HUES64 (cell line): Measurements from ENCODE around the gene ZNF518A.

Experiments
- H3K27ac ChIP-seq: 2 replicates; pipeline ENCODE4 v1.7.0; 2013; ENCODE audit warnings: low read depth, low read length, inconsistent platforms
- H3K27me3 ChIP-seq: 2 replicates; pipeline ENCODE4 v1.6.1; 2013; ENCODE audit warnings: mild to moderate bottlenecking, low read length; ENCODE audit not compliant: insufficient read depth
- H3K36me3 ChIP-seq: 2 replicates; pipeline ENCODE4 v1.6.1; 2013; ENCODE audit warnings: mild to moderate bottlenecking, low read length; ENCODE audit not compliant: insufficient read depth
- H3K4me1 ChIP-seq: 2 replicates; pipeline ENCODE4 v1.6.1; 2013; ENCODE audit warnings: mild to moderate bottlenecking, low read length, moderate library complexity; ENCODE audit not compliant: insufficient read depth
- H3K4me3 ChIP-seq: 2 replicates; pipeline ENCODE4 v1.5.1; 2013; ENCODE audit warnings: mild to moderate bottlenecking, low read length, moderate library complexity
- H3K9ac ChIP-seq: 2 replicates; pipeline ENCODE4 v1.6.1; 2013; ENCODE audit warnings: mild to moderate bottlenecking, low read depth, low read length
- H3K9me3 ChIP-seq: 2 replicates; pipeline ENCODE4 v1.6.1; 2013; ENCODE audit warnings: low read depth, low read length; ENCODE audit not compliant: insufficient read depth
- WGBS: fragments of 150-250, 120-280 bp; methylation state at CpG from one replicate; pipeline ENCODE4 v1.1.7; 2013; ENCODE audit warnings: missing lambda C conversion rate; 5-methylcytosine and 5-hydroxymethylcytosine counted together

Gene ZNF518A

GRCh38 chr10:96097865-96098264, 32.2 kb upstream of the ZNF518A start:
- H3K27ac ChIP-seq, result no peak overlapping the region
- no peaks in the 10 kb centered on the region for H3K9me3 ChIP-seq
- H3K4me3 ChIP-seq, result no peak overlapping the region
- no peaks in the 10 kb centered on the region for H3K36me3 ChIP-seq
- H3K4me1 ChIP-seq, result no peaks in the 10 kb centered on the region
- 99% methylated on average over 2 of the region's 3 CpGs for WGBS
- no peak overlapping the region for H3K9ac ChIP-seq
- H3K27me3 ChIP-seq, result no peaks in the 10 kb centered on the region

- Histone ChIP-seq H3K4me3 (no peak overlapping the region), H3K27ac (no peak overlapping the region), H3K9me3 (no peaks in the 10 kb centered on the region), H3K27me3 (no peaks in the 10 kb centered on the region), H3K36me3 (no peaks in the 10 kb centered on the region), H3K4me1 (no peaks in the 10 kb centered on the region), H3K9ac (no peak overlapping the region)
- WGBS, result 75% methylated on average over 3 of the region's 3 CpGs
Measured at GRCh38 chr10:96107623-96108038, 22.5 kb upstream of the ZNF518A start.

- H3K4me1 ChIP-seq, result no peaks in the 10 kb centered on the region
- 94% methylated on average over 7 of the region's 7 CpGs for WGBS
- H3K27ac ChIP-seq, result no peak overlapping the region
- H3K4me3 ChIP-seq, result no peak overlapping the region
- no peaks in the 10 kb centered on the region for H3K27me3 ChIP-seq
- no peaks in the 10 kb centered on the region for H3K9me3 ChIP-seq
- H3K36me3 ChIP-seq, result no peaks in the 10 kb centered on the region
- no peak overlapping the region for H3K9ac ChIP-seq
Measured at GRCh38 chr10:96112531-96112930, 17.6 kb upstream of the ZNF518A start.

- Histone ChIP-seq H3K4me1 (no peaks in the 10 kb centered on the region), H3K27ac (no peak overlapping the region), H3K27me3 (no peaks in the 10 kb centered on the region), H3K36me3 (no peaks in the 10 kb centered on the region), H3K4me3 (no peak overlapping the region), H3K9me3 (no peaks in the 10 kb centered on the region), H3K9ac (no peak overlapping the region)
- 95% methylated on average over 21 of the region's 21 CpGs for WGBS
Measured at GRCh38 chr10:96118604-96119450, 11.3 kb upstream of the ZNF518A start.

- H3K27me3 ChIP-seq, result no peaks in the 10 kb centered on the region; the same call in 1 of the 2 replicates
- H3K4me1 ChIP-seq, result peaks cover 15% of the 10 kb centered on the region
- no peak overlapping the region for H3K27ac ChIP-seq
- no peaks in the 10 kb centered on the region for H3K9me3 ChIP-seq
- no peak overlapping the region for H3K9ac ChIP-seq
- no peaks in the 10 kb centered on the region for H3K36me3 ChIP-seq
- no peak overlapping the region for H3K4me3 ChIP-seq
Measured at GRCh38 chr10:96122824-96123223, 7.3 kb upstream of the ZNF518A start.

- peak overlapping the region; percentile 70 for H3K9ac ChIP-seq
- no peaks in the 10 kb centered on the region; the same call in 1 of the 2 replicates for H3K27me3 ChIP-seq
- H3K27ac ChIP-seq, result peak overlapping the region; percentile 75
- no peaks in the 10 kb centered on the region for H3K36me3 ChIP-seq
- peaks cover 15% of the 10 kb centered on the region for H3K4me1 ChIP-seq
- H3K9me3 ChIP-seq, result no peaks in the 10 kb centered on the region
- H3K4me3 ChIP-seq, result peak overlapping the region; percentile 63
- 8% methylated on average over 4 of the region's 4 CpGs for WGBS
Measured at GRCh38 chr10:96124230-96125141, 5.6 kb upstream of the ZNF518A start.

GRCh38 chr10:96125142-96125515, 5.0 kb upstream of the ZNF518A start:
- peak overlapping the region; percentile 63 for H3K4me3 ChIP-seq
- WGBS, result 80% methylated on average over 2 of the region's 2 CpGs
- H3K4me1 ChIP-seq, result peaks cover 15% of the 10 kb centered on the region
- H3K36me3 ChIP-seq, result no peaks in the 10 kb centered on the region
- no peaks in the 10 kb centered on the region for H3K9me3 ChIP-seq
- H3K9ac ChIP-seq, result no peak overlapping the region
- H3K27me3 ChIP-seq, result no peaks in the 10 kb centered on the region; the same call in 1 of the 2 replicates
- no peak overlapping the region for H3K27ac ChIP-seq

- Histone ChIP-seq H3K9me3 (no peaks in the 10 kb centered on the region), H3K4me3 (peak overlapping the region; percentile 89), H3K27me3 (no peaks in the 10 kb centered on the region; the same call in 1 of the 2 replicates), H3K36me3 (peaks cover 29% of the 10 kb centered on the region), H3K4me1 (peaks cover 12% of the 10 kb centered on the region), H3K9ac (peak overlapping the region; percentile 99), H3K27ac (peak overlapping the region; percentile 99)
- 1% methylated on average over 41 of the region's 42 CpGs for WGBS
Measured at GRCh38 chr10:96130326-96130995, 364 bp downstream of the ZNF518A start.

- H3K4me1 ChIP-seq, result peaks cover 11% of the 10 kb centered on the region
- peak overlapping the region; percentile 99 for H3K27ac ChIP-seq
- peaks cover 41% of the 10 kb centered on the region for H3K36me3 ChIP-seq
- H3K9ac ChIP-seq, result peak overlapping the region; percentile 99; the same call in 1 of the 2 replicates
- no peaks in the 10 kb centered on the region; the same call in 1 of the 2 replicates for H3K27me3 ChIP-seq
- WGBS, result 16% methylated on average over 2 of the region's 3 CpGs
- no peaks in the 10 kb centered on the region for H3K9me3 ChIP-seq
- H3K4me3 ChIP-seq, result peak overlapping the region; percentile 89
Measured at GRCh38 chr10:96131621-96132020, 1.5 kb downstream of the ZNF518A start.

GRCh38 chr10:96133135-96133534, 3.0 kb downstream of the ZNF518A start:
- Histone ChIP-seq H3K9ac (no peak overlapping the region), H3K27me3 (no peaks in the 10 kb centered on the region), H3K36me3 (peaks cover 56% of the 10 kb centered on the region), H3K4me3 (no peak overlapping the region), H3K9me3 (no peaks in the 10 kb centered on the region), H3K4me1 (peaks cover 11% of the 10 kb centered on the region), H3K27ac (no peak overlapping the region)

GRCh38 chr10:96136810-96137209, 6.7 kb downstream of the ZNF518A start:
- no peak overlapping the region for H3K4me3 ChIP-seq
- H3K4me1 ChIP-seq, result peaks cover 4% of the 10 kb centered on the region
- H3K9me3 ChIP-seq, result no peaks in the 10 kb centered on the region
- H3K27me3 ChIP-seq, result no peaks in the 10 kb centered on the region
- H3K36me3 ChIP-seq, result peaks cover 84% of the 10 kb centered on the region
- H3K9ac ChIP-seq, result no peak overlapping the region
- 93% methylated on average over 5 of the region's 5 CpGs for WGBS
- no peak overlapping the region for H3K27ac ChIP-seq
